HPDE6-E6E7 (cell line): ENCODE results near the gene ANK3.
A peak's percentile ranks its signal among the peaks of the same experiment; 100 is the strongest.

Source experiments
- DNase-seq: peaks from one replicate; pipeline ENCODE4 v3.0.0; 2011; ENCODE audit warnings: missing footprints; ENCODE audit errors: extremely low spot score

ANK3 gene

GRCh38 chr10:60139290-60139689, 250.4 kb downstream of the ANK3 start:
- no peak for DNase-seq

- no peak for DNase-seq
Measured at GRCh38 chr10:60138842-60139241, 250.8 kb downstream of the ANK3 start.

GRCh38 chr10:60138026-60138425, 251.6 kb downstream of the ANK3 start:
- no peak for DNase-seq

GRCh38 chr10:60137292-60137992, 252.2 kb downstream of the ANK3 start:
- no peak for DNase-seq

- DNase-seq, result no peak
Measured at GRCh38 chr10:60135020-60135419, 254.7 kb downstream of the ANK3 start.

GRCh38 chr10:60134548-60134947, 255.1 kb downstream of the ANK3 start:
- no peak for DNase-seq

DNA sequence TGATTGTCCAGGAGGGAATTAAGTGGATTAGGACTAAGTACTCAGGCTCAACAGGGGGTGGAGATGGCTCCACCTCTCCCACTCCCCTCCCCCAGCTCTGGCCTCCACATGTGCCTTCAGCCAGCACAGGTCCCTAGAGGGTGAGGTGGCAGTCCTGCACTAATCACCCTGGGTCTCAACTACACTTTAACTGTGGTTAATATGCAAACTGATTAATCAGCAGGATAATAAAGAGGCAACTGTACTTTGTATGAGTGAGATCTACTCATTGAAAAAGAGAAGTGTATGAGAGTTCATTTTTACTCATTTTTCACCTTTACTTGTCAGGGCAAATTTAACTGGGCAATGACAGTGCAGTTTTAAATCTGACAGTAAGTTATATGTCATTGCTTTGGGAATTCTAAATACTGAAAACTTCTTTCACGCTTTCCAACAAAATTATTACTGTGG, 259.5 kb downstream of the ANK3 start:
- DNase-seq, result no peak

GRCh38 chr10:60125895-60126294, 263.8 kb downstream of the ANK3 start:
- DNase-seq, result no peak

GRCh38 chr10:60124536-60124935, 265.1 kb downstream of the ANK3 start:
- DNase-seq, result no peak

- DNase-seq, result no peak
Measured at GRCh38 chr10:60123668-60124067, 266.0 kb downstream of the ANK3 start.

DNA sequence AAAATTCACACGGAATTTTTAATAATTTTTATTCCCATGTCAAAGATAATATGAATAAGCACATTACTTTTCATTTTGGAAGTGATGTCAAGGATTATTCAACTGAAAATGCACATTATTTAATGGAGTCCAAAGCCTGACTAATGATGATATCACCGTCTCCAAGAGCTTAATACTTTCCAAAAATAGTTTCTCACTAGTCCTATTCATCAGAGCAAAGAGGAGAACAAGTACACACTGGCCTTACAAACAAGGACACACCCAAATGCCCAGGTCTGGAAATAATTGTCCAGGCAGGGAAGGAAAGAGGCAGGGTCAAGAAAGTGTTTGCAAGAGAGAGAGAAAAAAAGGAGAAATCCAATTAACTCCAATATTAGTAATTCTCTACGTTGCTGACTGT, 266.5 kb downstream of the ANK3 start:
- DNase-seq, result peak; percentile 80

GRCh38 chr10:60122190-60122589, 267.5 kb downstream of the ANK3 start:
- no peak for DNase-seq

DNA sequence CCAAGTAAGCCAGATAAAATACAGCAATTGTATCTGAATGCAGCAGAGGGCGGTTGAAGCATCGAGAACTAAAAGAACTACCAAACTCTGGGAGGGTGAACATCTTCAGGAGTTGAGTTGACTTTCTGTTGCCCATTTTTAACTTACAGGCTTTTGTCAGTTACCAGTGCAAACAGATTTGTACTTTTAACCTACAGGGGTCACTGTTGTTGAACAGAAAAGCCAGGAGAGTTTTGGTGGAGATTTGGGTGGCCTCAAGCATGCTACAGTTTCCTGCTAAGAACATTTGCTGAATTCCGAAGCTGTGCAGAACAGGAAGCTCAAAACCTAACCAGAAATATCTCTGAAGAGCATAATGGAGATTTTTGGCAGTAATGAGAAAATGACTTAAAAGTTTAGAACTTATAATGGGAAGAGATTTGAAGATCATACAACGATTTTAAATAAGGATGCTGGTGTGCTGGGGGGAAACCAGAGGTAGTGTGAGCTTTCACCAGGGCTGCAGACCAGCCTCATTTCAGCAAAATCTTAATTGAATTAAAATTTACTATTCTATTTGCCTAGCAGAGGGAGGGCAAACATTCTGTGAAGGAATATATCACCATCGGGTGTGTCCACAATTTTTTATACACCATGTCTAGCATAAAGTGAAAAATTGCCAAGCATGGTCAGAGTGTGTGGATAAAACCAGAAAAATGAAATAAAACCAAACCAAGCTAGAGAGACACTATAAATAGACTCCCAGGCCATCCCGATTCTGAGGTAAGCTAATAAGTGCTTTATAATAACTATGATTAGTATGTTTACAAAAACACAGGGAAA, 274.7 kb downstream of the ANK3 start:
- DNase-seq, result no peak

DNA sequence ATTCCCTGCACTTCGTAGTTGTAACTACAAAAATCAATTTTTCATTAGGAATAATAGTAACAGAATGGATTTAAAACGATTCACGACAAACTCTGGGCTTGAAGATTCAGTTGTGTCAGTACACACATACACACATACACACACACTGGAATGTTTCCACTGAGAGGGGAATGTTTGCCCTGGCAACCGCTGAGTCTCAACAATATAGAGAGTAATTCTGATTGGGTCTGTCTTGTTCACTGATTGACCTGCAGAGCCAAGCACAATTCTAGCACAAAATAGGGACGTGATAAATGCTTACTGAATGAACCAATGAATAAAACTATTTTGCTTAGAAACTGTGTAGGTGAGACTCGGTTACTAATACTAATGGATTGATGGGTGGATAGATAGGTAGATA, 278.9 kb downstream of the ANK3 start:
- DNase-seq, result no peak

DNA sequence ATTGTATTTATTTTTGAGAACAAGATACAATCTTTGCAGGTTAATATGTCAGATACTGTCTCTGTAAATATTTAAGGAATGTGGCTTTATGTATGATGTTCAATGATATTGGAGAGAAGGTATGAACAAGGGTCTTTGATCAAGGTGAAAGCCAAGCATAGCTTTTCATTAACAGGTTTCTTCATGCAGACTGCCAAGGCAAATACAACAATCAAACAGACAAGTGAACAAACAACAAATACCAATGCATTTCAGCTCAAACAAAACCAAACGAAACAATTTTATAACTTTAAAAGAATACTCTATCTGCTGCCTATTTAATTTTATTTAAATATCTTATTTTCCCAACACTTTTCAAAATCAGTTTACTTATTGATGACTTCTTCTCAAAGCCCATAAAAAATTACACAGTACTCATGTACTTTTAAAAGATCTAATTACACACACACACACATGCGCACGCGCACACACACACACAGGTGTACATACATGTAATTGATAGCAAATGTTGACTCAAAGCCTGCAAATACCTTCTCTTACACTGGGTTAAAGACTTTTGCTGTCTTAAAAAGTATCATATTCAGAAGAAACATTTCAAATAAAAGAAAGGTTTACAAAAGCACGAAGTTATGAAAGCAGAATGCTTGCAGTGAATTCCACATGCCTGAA, 282.2 kb downstream of the ANK3 start:
- DNase-seq, result no peak

GRCh38 chr10:60105295-60105695, 284.4 kb downstream of the ANK3 start:
- DNase-seq, result no peak

DNA sequence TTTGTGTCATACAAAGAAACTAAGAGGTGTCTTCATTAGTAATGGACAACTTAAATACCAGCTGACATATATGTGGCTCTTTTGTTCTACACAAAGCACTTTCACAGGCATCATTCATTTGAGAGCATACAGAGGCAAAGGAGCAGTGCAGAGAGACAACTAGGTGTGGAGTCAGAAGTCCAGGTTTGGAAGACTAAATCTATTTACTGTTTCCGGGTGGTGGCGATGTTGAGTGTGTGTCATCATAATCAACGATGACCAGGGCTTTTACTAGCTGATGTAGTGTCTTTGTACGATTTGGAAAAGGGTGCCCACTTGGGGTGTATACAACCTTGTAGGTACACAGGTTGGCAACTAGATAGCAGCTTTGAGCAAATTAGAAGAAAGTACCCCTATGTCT, 287.9 kb downstream of the ANK3 start:
- no peak for DNase-seq

DNA sequence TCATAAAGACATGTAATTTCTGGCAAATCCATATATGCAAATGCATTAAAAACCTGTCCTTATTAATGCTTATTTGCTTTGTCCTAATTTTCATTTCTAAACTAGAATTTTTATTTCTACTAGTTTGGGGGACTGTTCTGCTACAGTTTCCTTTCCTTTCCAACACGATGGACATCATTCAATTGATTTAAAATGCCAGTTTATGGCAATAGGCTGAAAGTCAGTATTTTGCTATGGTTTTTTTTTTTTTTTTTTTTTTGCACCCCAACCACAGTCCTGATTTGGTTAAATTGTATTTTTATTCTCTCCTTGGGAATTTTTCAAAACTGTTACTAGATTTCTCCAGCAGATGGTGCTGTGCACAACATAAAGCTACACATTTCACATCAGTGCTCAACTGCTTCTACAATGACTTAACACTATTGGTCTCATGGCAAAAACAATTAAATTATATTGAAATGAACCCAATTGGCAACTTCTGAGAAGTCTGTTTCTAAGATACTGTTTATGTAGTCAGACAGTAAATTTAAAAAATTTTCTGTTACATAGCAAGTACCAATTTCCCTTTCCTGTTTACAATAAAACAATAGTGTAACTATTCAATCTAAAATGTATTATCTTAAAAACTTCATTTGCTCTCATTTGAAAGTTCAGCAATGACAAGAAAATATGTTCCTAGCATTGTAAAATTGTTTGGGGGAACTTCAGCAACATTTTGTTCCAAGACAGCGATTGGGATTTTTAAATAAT, 289.5 kb downstream of the ANK3 start:
- DNase-seq, result peak; percentile 20

- DNase-seq, result peak; percentile 5
Measured at GRCh38 chr10:60098677-60099601, 290.7 kb downstream of the ANK3 start.

GRCh38 chr10:60096761-60097513, 292.7 kb downstream of the ANK3 start:
- no peak for DNase-seq
